Measurements from ENCODE around the gene DOCK11.
"Not testable (repeated sequence)": the region's sequence is repeated elsewhere in the genome, so short reads cannot be mapped to it uniquely, and the experiment has no call there.

The DOCK11 gene

DNA sequence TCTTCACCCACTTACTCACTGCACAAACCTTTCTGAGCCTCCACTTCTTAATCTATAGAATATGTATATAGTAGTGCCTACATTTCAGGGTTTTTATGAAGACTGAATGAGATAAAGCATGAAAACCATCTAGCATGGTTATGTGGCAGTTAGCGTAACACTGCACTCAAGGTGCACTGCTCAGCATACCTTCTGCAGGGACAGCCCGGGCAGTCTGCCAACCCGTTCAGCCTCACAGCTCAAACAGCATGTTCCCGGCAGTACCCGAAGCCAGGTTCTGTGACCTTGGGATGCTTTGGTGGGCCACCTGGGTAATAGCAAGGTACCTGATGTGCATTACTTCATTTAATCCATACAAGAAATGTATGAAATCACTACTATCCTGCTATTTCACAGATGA lies 81.4 kb downstream of the DOCK11 start:
- no peak for DNase-seq

DNA sequence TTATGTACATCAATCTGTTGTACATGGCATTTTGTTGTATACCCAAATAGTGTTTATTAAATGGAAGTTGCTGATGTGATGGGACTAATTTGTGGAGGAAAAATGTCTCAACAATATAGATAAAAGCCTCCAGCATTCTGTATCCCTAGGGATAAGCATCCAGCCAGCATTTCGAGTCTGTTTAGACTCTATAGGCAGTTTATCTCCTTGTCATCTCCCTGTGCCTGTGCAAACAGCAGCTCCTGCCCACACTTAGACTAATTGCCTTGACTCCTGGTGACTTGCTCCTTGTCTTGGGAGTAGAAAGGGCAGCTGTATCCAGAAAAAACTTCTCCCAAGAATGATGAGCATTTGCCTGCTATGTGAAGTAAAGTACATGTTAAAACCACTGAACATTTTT lies 83.8 kb downstream of the DOCK11 start:
- DNase-seq, result no peak

DNA sequence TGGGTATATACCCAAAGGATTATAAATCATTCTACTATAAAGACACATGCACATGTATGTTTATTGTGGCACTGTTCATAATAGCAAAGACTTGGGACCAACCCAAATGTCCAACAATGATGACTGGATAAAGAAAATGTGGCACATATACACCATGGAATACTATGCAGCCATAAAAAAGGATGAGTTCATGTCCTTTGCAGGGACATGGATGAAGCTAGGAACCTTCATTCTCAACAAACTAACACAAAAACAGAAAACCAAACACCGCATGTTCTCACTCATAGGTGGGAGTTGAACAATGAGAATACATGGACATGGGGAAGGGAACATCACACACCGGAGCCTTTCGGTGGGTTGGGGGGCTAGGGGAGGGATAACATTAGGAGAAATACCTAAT lies 87.3 kb downstream of the DOCK11 start:
- not testable (repeated sequence) for DNase-seq

DNA sequence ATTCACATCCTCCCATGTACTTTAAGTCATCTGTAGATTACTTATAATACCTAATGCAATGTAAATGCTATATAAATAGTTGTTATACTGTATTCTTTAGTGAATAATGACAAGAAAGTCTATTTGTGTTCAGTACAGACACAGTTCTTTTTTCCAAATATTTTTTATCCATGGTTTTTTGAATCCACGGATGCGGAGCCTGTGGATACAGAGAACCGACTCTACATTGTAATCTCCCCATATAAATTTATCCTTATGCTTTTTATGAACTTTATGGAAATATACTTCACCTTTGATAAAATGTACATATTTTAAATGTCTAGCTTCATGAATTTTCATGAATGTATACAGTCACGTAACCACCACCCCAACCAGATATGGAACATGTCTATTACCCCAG lies 88.2 kb downstream of the DOCK11 start:
- no peak for DNase-seq

DNA sequence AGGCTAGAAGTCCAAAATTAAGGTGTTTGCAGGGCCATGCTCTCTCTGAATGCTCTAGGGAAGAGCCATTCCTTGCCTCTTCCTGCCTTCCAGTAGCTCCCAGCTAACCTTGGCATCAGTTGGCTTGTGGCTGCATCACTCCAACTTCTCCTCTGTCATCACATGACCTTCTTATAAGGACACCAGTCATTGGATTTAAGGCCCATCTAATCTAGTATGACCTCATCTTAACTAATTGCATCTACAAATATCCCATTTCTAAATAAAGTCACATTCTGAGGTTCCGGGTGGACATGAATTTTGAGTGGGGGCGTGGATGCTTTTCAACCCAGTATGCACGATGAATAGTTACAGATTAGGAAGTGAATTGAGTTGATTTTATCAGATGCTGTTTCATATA lies 89.7 kb downstream of the DOCK11 start:
- no peak for DNase-seq

DNA sequence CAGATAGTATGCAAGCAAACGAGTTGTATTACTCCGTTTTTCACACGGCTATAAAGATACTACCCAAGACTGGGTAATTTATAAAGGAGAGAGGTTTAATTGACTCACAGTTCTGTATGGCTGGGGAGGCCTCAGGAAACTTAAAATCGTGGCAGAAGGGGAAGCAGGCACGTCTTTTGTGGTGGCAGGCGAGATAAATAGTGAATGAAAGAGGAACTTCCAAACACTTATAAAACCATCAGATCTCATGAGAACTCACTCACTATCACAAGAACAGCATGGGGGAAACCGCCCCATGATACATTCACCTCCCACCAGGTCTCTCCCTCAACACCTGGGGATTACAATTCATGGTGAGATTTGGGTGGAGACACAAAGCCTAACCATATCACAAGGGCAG lies 90.6 kb downstream of the DOCK11 start:
- not testable (repeated sequence) for DNase-seq

DNA sequence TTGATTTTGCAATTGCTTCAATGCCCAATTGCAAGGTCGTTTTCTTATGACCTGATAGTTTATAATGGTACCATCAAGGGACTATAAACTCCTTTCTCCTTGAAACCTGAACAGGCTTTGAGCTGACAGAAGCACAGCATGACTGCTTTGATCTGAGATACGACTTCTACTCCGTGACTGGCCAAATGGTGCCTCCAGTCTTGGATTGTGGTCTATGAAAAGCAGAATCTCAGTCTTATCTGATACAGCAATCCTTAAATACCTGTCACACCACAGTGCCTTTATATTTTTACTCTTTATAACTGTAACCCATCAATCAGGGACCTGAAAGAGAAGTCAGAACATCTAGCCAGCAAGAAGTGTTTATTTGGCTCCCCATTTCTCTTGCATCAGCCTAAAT lies 93.1 kb downstream of the DOCK11 start:
- no peak for DNase-seq

DNA sequence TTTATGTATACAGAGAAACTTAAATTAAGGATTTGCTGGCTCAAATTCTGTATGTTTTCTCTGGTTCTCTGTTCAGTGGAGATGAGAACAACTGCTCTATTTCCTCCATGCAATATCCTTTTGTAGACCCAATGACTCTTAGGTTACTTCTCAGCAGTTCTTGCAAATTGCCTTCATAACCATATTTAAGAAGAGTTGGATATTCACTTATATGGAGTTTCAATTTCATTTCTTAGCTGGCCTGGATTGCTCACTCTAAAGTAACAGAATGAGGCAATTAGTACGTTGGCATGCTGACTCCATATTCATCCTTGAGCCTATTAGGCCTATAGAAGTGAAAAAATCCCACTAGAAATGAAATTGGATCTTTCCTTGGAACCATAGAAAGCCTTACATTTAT lies 93.6 kb downstream of the DOCK11 start:
- no peak for DNase-seq

DNA sequence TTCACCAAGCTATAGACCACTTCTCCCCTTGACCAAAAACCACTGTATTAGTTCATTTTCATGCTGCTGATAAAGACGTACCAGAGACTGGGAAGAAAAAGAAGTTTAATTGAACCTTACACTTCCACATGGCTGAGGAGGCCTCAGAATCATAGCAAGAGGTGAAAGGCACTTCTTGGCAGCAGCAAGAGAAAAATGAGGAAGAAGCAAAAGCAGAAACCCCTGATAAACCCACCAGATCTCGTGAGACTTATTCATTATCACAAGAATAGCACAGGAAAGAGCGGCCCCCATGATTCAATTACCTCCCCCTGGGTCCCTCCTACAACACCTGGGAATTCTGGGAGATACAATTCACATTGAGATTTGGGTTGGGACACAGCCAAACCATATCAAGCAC lies 97.8 kb downstream of the DOCK11 start:
- DNase-seq, result no peak

DNA sequence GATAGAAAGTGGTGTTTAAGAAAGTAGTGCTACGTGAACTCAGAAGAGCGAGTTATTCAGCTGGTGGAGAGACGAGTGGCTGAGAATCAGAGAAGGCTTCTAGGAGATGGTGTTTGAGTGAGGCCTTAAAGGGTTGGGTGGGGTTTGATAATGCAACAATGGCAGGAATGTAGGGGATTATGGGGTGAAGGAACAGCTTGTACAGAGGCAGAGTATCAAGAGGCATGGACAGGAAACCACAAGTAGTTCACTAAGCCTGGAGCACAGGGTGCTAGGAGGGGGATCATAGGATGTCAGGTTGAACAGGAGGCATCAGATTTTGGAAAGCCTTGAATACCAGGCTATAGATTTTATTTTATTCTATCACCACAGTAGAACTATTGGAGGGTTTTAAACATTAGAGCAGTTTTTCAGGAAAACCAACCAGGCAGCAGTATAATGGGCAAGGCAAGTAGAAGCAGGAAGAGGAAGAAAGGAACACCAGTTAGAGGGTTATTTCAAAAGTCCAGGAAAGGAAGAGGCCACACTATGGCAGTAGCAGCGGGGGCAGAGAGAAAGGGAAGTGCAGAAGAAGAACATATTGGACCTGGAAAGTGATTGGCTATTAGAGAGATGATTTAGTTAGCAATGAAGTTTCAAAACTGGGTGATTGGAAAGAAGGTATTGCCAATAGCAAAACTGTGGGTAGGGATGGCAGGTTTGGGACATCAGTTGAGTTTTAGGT lies 99.2 kb downstream of the DOCK11 start:
- DNase-seq, result no peak

DNA sequence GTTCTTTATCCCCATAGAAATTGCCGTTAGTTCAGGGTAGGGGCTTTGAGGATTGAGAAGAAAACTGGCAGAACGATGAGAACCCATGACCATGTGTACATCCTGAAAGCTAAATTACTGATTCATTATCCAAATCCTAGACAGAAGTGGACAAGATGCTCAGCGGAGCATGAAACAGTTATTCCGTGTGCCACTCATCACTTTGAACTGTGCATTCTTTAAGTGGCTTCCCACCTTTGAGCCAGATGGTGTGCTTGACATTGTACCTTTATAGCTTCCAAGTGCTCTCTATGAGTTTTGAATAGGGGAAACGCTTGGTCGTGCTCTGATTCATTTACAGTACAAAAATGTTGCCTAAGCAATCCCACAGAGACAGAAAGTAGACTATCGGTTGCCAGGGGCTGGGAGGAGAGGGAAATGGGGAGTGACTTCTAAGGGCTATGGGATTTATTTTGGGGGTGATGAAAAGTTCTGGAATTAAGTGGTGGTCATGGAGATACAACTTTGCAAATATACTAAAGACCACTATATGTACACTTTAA lies 100.0 kb downstream of the DOCK11 start:
- DNase-seq, result no peak

DNA sequence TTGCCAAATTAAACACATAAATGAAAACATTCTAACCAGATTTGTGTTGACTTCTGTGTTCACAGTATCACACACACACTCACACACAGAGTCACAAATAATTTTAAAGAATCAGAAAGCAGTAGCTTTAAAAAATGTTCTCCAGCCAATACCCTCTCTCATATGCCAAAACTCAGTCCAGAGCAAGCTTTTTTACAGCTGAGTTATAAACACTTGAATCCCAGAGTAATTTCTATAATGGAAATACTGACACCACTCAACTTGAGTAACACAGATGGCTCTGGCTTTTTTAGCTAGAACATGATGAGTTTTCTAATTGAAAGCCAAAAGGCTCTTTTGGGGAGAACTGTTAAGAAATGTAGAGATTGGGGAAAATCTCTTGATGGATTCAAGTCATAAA lies 100.8 kb downstream of the DOCK11 start:
- no peak for DNase-seq

DNA sequence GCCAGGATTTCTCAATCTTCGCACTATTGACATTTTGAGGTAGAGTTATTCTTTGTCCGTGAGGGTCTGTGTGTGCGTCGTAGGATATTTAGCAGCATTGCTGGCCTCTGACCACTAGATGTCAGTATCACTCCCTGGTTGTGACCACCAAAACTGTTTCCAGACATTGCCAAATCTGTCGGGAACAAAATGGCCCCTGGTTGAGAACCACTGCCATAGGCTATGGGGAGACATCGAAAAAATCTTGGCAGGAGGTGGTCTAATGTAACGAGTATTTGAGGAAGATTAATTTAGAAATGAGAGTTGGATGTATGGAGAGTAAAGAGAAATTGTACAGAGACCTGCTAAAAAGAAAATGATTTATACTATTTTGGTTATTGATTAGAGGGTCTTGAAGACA lies 108.4 kb downstream of the DOCK11 start:
- DNase-seq, result peak; percentile 61

DNA sequence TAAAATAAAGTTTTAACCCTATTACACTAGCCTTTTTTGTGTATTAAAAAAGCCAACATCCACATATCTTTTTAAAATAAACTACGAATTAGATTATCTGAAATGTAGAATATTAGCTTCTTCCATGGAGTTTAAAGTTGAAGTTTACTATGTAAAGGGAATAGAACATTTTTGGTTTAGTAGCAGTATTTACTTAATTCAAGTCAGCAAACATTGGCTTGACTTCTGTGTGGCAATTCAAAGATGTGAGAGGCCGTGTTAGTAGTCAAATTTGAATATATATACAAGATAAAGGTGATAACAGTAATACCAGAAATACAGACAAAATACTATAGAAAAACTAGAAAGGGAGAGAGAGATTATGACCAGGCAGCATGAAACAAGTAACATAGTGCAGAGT lies 116.7 kb downstream of the DOCK11 start:
- no peak for DNase-seq

DNA sequence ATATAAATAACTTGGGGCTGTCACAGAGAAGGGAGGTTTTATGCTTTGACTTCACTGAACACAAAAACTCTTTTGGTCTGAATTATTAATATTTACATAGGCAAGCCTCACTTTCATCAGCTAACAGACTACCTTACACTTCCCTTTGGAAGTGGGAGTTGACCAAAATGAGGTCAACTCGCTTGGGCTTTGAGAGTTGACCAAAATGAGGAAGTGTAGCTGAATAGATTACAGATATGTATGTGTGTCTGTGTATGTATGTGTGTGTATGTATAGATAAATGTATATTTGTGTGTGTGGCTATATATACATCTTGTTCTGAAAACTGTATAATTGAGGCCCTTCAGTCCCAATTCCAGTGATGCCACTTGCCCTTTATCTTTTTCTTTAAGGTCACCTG lies 118.5 kb downstream of the DOCK11 start:
- no peak for DNase-seq

DNA sequence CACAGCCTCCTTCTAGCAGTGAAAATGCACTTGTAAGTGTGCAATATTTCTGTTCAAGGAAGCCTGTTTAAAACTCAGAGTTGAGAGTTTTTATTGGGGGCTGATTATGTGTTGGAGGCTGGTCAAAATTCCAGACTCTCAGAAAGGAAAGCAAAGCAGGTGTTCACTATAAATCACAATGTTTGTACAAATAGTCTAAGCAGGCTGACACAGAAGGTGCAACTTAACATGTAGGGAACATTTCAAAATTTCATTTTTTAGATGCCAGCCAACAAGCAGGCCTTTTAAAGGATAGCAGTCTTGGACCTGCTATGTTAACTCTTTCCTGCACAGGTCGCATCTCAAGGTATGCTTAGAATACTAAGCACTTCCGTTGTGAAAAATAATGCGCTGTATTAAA lies 119.5 kb downstream of the DOCK11 start:
- no peak for DNase-seq

DNA sequence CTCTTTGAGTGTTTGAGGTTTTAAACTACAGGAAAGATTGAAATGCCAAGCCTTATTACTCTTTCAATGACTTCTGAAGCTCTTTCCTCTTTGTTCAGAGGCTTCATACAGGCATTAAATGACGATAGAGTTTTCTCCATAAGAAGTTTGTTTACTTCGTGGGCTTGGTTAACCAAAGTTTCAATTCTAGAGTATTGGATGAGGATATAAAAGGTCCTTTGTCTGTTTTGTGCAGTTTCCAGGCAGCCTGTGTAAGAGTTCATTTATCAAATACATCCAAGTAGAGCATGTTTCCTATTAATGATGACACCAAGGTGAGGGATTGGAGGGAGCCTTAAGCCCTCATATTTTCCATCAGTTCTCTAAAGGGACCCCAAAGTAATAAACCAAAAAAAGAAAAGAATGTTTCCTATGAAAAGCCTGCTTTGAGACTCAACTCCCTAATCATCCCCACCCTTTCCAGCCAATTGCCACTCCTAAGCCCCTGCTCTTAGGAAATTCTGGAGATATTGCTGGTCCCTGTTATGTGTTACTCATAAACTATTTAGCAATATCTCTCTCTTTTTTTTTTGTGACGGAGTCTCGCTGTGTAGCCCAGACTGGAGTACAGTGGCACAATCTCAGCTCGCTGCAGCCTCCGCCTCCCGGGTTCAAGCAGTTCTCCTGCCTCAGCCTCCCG lies 125.6 kb downstream of the DOCK11 start:
- no peak for DNase-seq

DNA sequence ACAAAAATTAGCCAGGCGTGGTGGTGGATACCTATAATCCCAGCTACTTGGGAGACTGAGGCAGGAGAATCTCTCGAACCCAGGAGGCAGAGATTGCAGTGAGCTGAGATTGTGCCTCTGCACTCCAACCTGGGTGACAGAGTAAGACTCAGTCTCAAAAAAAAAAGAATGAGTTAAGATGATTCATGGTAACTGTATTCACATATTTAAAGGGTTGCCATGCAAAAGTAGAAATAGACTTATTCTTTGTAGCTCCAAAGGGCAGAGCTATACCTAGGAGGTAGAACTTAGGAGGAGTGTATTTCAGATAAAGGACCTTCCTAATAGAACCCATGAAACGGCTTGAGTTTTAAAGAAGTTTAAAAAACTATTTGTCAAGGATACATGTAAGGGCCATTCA lies 127.4 kb downstream of the DOCK11 start:
- no peak for DNase-seq

DNA sequence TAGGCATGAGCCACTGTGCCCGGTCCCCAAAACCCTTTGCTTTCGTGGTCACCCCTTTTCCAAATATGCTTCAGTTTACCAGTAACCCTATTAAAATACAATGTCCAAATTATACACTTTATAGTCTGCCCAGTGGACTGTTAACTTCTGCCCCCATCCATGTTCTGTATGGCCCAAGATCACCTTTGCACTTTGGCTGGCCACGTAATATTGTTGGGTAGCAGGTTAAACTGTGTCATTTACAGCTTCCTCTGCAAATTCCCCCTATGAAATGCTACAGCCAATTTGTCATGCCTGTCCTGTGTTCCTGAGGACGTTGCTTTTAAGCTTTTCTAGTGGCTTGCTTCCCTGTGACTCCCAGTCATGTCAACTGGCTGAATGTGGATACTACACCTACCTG lies 130.7 kb downstream of the DOCK11 start:
- DNase-seq, result no peak

DNA sequence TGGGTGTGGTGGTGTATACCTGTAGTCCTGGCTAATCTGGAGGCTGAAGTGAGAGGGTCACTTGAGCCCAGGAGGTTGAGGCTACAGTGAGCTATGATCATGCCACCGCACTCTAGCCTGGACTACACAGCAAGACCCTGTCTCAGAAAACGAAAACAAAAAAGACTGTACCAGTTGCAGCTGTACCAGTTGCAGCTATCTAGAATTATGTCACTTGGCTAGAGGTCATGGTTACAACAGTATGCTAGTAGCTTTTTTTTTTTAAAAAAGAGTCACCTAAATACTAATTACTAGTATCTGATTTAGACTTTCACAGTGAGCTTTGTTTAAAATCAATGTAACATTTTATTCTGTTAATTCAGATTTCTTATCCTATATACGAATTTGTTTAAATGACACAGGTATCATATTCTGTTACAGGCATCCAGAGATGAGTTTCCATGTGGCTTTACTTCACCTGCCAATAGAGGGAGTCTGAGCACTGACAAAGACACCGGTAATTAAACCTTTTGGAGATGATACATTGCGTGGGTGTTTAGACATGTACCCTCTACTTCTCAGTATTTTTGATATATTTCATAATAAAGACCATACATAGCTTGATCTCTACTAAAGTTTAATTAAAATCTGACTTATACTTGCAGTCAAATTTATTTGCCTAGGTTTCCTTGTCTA lies 131.6 kb downstream of the DOCK11 start:
- DNase-seq, result peak; percentile 35

DNA sequence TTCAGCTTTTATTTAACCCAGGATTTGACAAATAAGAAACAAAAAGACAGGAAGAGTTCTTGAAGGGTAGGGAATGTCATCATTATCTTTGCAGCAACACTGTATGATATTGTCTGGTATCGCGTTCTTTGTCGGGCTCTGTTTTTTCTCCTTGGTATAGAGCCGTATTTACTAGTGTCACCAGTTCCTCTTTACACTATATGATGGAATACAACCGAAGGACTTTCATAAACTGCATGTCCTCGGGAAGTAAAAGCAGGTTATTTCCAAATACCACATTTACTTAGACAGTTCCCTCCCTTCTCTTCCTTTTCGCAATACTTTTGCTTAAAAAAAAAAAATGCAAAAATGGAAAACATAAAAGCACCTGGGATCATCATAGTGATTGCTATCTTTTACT lies 135.2 kb downstream of the DOCK11 start:
- DNase-seq, result no peak

DNA sequence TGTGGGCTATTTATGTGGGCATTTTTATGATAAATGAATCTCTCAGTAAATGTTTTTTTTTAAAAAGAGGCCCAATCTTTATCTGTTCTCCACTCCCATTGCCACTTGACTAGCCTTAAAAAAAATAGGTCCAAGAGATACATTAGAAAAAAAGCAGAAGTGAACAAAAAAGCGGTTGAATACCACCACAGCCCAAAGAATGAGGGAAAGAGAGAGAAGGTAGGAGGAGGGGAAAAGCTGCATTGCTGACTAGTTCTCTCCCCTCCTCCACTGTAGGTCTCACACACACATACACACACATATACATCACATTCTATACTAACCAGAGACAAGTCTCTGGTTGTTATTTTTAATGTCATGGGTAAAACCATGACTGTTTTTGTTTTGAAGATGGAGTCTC lies 136.0 kb downstream of the DOCK11 start:
- no peak for DNase-seq

DNA sequence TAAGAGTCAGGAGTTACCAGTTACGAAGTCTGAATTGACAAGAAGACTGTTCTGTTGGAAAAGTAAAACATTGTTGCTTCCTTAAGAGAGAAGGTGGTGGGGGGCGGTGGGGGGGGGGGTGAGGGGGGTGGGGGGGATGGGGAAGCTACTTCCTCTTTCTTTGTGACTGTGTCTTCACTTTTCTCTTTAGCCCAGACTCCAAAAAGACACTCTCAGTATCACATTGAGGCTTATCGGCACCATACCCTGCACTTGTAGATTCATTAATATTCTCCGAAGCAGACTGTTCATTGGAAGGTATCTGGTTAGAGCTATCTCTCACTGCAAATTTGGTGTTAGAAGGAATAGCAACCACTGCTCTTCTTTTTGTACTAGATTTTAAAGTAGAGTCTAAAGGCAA lies 137.2 kb downstream of the DOCK11 start:
- no peak for DNase-seq

DNA sequence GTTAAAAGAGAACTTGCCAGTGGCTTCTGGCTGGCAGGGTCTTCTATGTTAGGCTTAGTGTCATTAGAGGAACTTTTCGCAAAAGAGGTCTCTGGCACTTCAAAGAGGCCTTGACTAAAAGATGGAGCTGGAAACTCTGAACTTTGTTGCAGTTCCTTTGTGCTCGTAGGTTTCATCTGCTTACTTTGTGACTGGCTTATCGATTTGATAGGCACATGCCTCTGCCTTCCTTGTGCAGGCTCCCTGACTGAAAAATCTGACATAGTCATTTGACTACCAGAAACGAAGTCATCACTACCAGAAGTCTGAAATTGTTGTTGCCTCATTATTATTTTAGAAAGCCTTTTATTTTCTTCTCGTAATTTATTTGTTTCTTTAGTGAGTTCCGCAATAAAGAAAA lies 137.9 kb downstream of the DOCK11 start:
- DNase-seq, result no peak
